Measurements from ENCODE around the gene RPL3.

DNA sequence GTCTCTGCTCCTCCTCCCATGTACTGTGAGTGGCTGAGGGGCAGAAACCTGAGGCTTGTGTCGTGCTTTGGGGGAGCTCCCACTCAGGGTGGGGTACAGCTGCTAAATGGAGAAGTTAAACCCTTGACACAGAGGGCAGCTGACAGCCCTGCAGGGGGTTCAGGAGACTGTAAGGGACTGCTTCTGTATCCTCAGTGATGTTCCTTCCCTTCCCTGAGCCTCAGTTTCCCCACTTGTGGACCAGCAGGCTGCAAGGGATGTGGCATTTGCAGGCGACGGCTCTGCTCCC is 46.0 kb upstream of the RPL3 start:
- TF ChIP-seq RAD21 (IDR thresholded peaks at IDR 0.05; ENCODE audit: low read length) (no peak), NFE2L2 (IDR thresholded peaks at IDR 0.05; ENCODE audit: low read depth, low read length) (no peak), MXI1 (IDR thresholded peaks at IDR 0.05; ENCODE audit: borderline replicate concordance, low read depth, low read length) (no peak), FOS (IDR thresholded peaks at IDR 0.05; ENCODE audit: low read depth, low read length) (no peak), RCOR1 (IDR thresholded peaks at IDR 0.05; ENCODE audit: insufficient replicate concordance, low read length) (no peak), POLR2A (IDR thresholded peaks at IDR 0.05; ENCODE audit: low read depth, low read length) (no peak), SMC3 (IDR thresholded peaks at IDR 0.05; ENCODE audit: low read depth, low read length) (no peak)
- TF ChIP-seq, protein P1, sequence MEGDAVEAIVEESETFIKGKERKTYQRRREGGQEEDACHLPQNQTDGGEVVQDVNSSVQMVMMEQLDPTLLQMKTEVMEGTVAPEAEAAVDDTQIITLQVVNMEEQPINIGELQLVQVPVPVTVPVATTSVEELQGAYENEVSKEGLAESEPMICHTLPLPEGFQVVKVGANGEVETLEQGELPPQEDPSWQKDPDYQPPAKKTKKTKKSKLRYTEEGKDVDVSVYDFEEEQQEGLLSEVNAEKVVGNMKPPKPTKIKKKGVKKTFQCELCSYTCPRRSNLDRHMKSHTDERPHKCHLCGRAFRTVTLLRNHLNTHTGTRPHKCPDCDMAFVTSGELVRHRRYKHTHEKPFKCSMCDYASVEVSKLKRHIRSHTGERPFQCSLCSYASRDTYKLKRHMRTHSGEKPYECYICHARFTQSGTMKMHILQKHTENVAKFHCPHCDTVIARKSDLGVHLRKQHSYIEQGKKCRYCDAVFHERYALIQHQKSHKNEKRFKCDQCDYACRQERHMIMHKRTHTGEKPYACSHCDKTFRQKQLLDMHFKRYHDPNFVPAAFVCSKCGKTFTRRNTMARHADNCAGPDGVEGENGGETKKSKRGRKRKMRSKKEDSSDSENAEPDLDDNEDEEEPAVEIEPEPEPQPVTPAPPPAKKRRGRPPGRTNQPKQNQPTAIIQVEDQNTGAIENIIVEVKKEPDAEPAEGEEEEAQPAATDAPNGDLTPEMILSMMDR (conservative IDR thresholded peaks at IDR 0.05; ENCODE audit: low read depth, low read length): no peak

Data from IMR-90 (cell line).